CD4-positive, alpha-beta T cell treated with Interleukin-15 for 4 hours (primary cell): ENCODE data around the gene ACTR3.
"Not testable (repeated sequence)": the region's sequence is repeated elsewhere in the genome, so short reads cannot be mapped to it uniquely, and the experiment has no call there.

Experiments
- DNase-seq: peaks from one replicate; pipeline ENCODE4 v3.0.0-alpha.2; 2020; ENCODE audit warnings: low spot score

Gene ACTR3

GRCh38 chr2:113906647-113907046, 16.8 kb downstream of the ACTR3 start:
- DNase-seq = no peak

GRCh38 chr2:113907297-113907696, 17.4 kb downstream of the ACTR3 start:
- no peak for DNase-seq

- peak; percentile 59 for DNase-seq
Observed at GRCh38 chr2:113910110-113910717, 20.3 kb downstream of the ACTR3 start.

GRCh38 chr2:113910967-113911678, 21.2 kb downstream of the ACTR3 start:
- no peak for DNase-seq

- DNase-seq = no peak
Observed at GRCh38 chr2:113915082-113915819, 25.4 kb downstream of the ACTR3 start.

GRCh38 chr2:113918229-113918628, 28.3 kb downstream of the ACTR3 start:
- DNase-seq = no peak

GRCh38 chr2:113920996-113921395, 31.1 kb downstream of the ACTR3 start:
- DNase-seq = no peak

GRCh38 chr2:113922335-113922734, 32.4 kb downstream of the ACTR3 start:
- no peak for DNase-seq

- no peak for DNase-seq
Observed at GRCh38 chr2:113922784-113923183, 32.9 kb downstream of the ACTR3 start.

GRCh38 chr2:113925884-113926283, 36.0 kb downstream of the ACTR3 start:
- no peak for DNase-seq

- DNase-seq = no peak
Observed at GRCh38 chr2:113926314-113926713, 36.4 kb downstream of the ACTR3 start.

GRCh38 chr2:113930448-113930847, 40.6 kb downstream of the ACTR3 start:
- no peak for DNase-seq

GRCh38 chr2:113937501-113937900, 47.6 kb downstream of the ACTR3 start:
- DNase-seq = no peak

- no peak for DNase-seq
Observed at GRCh38 chr2:113940891-113941290, 51.0 kb downstream of the ACTR3 start.

GRCh38 chr2:113945784-113946183, 55.9 kb downstream of the ACTR3 start:
- not testable (repeated sequence) for DNase-seq

- DNase-seq = not testable (repeated sequence)
Observed at GRCh38 chr2:113950906-113951305, 61.0 kb downstream of the ACTR3 start.

GRCh38 chr2:113961000-113961399, 71.1 kb downstream of the ACTR3 start:
- DNase-seq = no peak

GRCh38 chr2:113962692-113963480, 73.0 kb downstream of the ACTR3 start:
- no peak for DNase-seq

GRCh38 chr2:113963965-113964364, 74.1 kb downstream of the ACTR3 start:
- DNase-seq = no peak

- DNase-seq = no peak
Observed at GRCh38 chr2:113964436-113964835, 74.5 kb downstream of the ACTR3 start.

- DNase-seq = no peak
Observed at GRCh38 chr2:113965228-113965627, 75.3 kb downstream of the ACTR3 start.

GRCh38 chr2:113965644-113966043, 75.8 kb downstream of the ACTR3 start:
- peak; percentile 32 for DNase-seq
